ENCODE data around the gene IPO9. TPM values are rescaled to one million over a fixed set of nuclear protein-coding genes. Genes with fewer than 3 reads are reported as not detected.

Gene IPO9
- total RNA-seq, 2 donors from 2014 or later, result 108 to 133 TPM

DNA sequence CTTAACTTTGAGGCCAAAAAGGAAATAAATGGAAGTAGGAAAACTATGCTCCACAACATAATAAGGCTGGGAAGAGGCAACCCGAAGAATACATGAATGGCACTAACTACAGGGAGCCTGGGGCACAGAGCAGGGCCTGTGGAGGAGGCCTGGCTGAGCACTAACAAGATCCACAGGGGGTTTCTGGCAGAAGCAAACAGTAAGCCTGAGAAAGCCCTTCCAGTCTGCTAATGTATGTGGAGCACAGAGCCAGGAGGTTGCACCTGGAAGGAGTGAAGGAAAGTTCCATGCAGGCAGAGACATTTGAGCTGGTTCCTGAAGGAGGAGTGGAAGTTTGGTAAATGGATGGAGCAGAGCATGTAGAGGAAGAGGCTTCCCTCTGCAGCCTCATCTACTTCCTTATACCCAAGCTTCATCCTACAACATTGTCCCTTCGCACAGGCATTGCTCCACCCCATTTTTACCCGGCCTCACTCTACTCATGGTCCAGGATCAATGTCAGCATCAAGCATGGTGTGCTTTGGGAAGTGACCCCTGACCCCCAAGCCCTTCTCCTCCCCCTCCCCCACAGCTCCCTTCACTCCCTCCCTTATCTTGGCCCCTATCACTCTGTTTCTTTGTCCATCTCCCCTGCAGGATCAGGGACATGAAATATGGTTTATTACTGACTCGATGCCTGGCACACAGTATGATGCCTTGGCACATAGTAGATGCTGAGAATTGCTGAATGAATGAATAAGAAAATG lies 83.0 kb downstream of the IPO9 start:
- no peak overlapping the region for H3K4me3 ChIP-seq (ENCODE audit: low read length)
- TF ChIP-seq CTCF (conservative IDR thresholded peaks at IDR 0.05), result no peak
- WGBS, 2 experiments (ENCODE audit: insufficient coverage in 1 of 2, insufficient read length in 1 of 2), result 70 to 74% methylated on average over 3 to 4 of the region's 4 CpGs

DNA sequence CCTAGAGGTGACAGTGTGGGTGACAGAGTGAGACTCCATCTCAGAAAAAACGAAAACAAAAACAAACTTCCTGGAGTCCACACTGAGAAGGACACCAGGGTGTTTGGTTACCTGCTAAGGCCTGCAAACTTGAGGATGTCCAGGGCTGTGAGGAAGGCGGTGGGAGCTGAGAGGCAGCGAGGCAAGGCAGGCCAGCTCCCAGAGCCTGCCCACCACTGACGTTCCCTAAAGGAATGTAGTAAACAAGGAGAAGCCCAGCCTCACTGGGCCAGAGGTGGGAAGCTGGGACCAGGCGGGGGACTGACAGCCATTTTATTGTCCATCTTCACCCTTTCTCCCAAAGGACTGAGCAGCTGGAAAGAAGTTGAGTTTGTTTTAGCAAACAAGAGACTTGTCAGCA lies 83.9 kb downstream of the IPO9 start:
- Histone ChIP-seq H3K9ac (ENCODE audit: extremely low read depth, low read length, poor library complexity, severe bottlenecking) (no peak overlapping the region), H3K4me3 (ENCODE audit: low read length) (no peak overlapping the region), H3K4me1 (ENCODE audit: control insufficient read depth, insufficient read depth, low read length) (peaks cover 3% of the 10 kb centered on the region), H3K36me3 (ENCODE audit: control insufficient read depth, insufficient read depth, low read length) (no peaks in the 10 kb centered on the region), H3K27me3 (ENCODE audit: control insufficient read depth, insufficient read depth, low read length, poor library complexity, severe bottlenecking) (no peaks in the 10 kb centered on the region), H3K9me3 (ENCODE audit: control insufficient read depth, low read length) (no peaks in the 10 kb centered on the region), H3K27ac (ENCODE audit: low read depth, low read length) (no peak overlapping the region)
- DNase-seq, result peak; percentile 60
- WGBS, 2 experiments (ENCODE audit: insufficient coverage in 1 of 2, insufficient read length in 1 of 2), result 75 to 92% methylated on average over 2 to 5 of the region's 5 CpGs
- peaks cover 14% of the 10 kb centered on the region for H3K4me1 Mint-ChIP-seq
- no peaks in the 10 kb centered on the region for H3K36me3 Mint-ChIP-seq (ENCODE audit: low read depth)
- no peak overlapping the region for H3K4me3 Mint-ChIP-seq
- H3K9me3 Mint-ChIP-seq, result no peaks in the 10 kb centered on the region
- H3K27ac Mint-ChIP-seq, result peak overlapping the region; percentile 87
- H3K27me3 Mint-ChIP-seq (ENCODE audit: insufficient read depth), result no peaks in the 10 kb centered on the region
- no peak for TF ChIP-seq CTCF (conservative IDR thresholded peaks at IDR 0.05)

More for the DNA sequence above, 83.0 kb downstream of the IPO9 start:
- Mint-ChIP-seq H3K4me1 (peaks cover 14% of the 10 kb centered on the region), H3K36me3 (ENCODE audit: low read depth) (no peaks in the 10 kb centered on the region), H3K4me3 (no peak overlapping the region), H3K27me3 (ENCODE audit: insufficient read depth) (no peaks in the 10 kb centered on the region), H3K27ac (peak overlapping the region; percentile 60), H3K9me3 (no peaks in the 10 kb centered on the region)
- Histone ChIP-seq H3K27me3 (ENCODE audit: control insufficient read depth, insufficient read depth, low read length, poor library complexity, severe bottlenecking) (no peaks in the 10 kb centered on the region), H3K4me1 (ENCODE audit: control insufficient read depth, insufficient read depth, low read length) (peaks cover 3% of the 10 kb centered on the region), H3K9me3 (ENCODE audit: control insufficient read depth, low read length) (no peaks in the 10 kb centered on the region), H3K27ac (ENCODE audit: low read depth, low read length) (no peak overlapping the region), H3K9ac (ENCODE audit: extremely low read depth, low read length, poor library complexity, severe bottlenecking) (no peak overlapping the region), H3K36me3 (ENCODE audit: control insufficient read depth, insufficient read depth, low read length) (no peaks in the 10 kb centered on the region)
- DNase-seq, result peak; percentile 83

DNA sequence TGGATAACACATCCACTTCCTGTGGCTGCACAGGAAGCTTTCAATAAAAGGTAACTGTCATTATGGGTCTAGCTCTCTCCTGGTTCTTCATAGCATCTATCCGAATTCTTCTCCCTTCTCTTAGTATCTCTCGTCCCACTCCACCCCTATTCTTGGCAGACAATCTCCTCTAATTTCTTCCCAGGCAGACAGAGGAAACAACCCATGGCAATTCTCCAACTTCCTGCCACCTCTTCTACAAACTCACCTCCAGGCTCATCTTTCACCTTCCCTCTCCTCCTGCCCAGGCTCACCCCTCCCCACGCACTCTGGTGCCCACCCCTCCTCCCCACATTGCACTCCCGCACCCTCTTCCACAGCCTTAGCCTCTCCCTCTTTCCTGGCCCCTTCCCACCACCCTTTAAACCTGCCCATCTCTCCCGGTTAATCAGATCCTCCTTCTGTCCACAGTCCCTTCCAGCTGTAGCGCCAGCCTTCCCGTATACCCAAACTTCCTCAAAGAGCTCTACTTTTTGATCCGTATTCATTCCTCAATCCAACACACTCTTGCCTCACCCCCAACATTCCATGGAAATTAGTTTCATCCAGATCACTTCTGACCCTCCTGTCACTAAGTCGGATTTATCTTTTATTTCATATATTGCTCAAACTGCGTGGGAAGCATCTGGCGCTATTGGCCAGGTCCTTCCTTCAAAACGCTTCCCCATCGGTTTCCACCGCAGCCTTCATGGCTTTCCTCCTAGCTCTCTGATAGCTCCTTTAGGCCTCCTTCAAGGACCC lies 85.7 kb downstream of the IPO9 start:
- TF ChIP-seq CTCF (conservative IDR thresholded peaks at IDR 0.05), result no peak
- no peak for DNase-seq

More for the DNA sequence above, 85.7 kb downstream of the IPO9 start:
- Histone ChIP-seq H3K9me3 (ENCODE audit: control insufficient read depth, low read length) (no peaks in the 10 kb centered on the region), H3K27me3 (ENCODE audit: control insufficient read depth, insufficient read depth, low read length, poor library complexity, severe bottlenecking) (no peaks in the 10 kb centered on the region), H3K27ac (ENCODE audit: low read depth, low read length) (no peak overlapping the region), H3K9ac (ENCODE audit: extremely low read depth, low read length, poor library complexity, severe bottlenecking) (no peak overlapping the region), H3K36me3 (ENCODE audit: control insufficient read depth, insufficient read depth, low read length) (no peaks in the 10 kb centered on the region), H3K4me3 (ENCODE audit: low read length) (no peak overlapping the region), H3K4me1 (ENCODE audit: control insufficient read depth, insufficient read depth, low read length) (peaks cover 3% of the 10 kb centered on the region)
- H3K9me3 Mint-ChIP-seq, result no peaks in the 10 kb centered on the region
- H3K36me3 Mint-ChIP-seq (ENCODE audit: low read depth), result no peaks in the 10 kb centered on the region
- H3K4me1 Mint-ChIP-seq, result peaks cover 14% of the 10 kb centered on the region
- no peak overlapping the region for H3K4me3 Mint-ChIP-seq
- H3K27me3 Mint-ChIP-seq (ENCODE audit: insufficient read depth), result no peaks in the 10 kb centered on the region
- no peak overlapping the region for H3K27ac Mint-ChIP-seq
- 90 to 94% methylated on average over 7 to 13 of the region's 14 CpGs for WGBS, 2 experiments (ENCODE audit: insufficient coverage in 1 of 2, insufficient read length in 1 of 2)
